Coronary artery (tissue), 2 donors: Measurements from ENCODE around the gene UBE2Q1.

Experiments
- DNase-seq: peaks from one replicate; pipeline ENCODE4 v3.0.0-alpha.2; 2017; ENCODE audit warnings: low spot score
- H3K27ac ChIP-seq, 2 donors: fragments of 200-600 bp; sonication (generic); one replicate each; pipeline ENCODE4 v1.5.1; 2016 to 2019
- H3K4me3 ChIP-seq: fragments of 200-600 bp; sonication (generic); 2 replicates; pipeline ENCODE4 v1.5.1; 2016; ENCODE audit warnings: mild to moderate bottlenecking, moderate library complexity
- CTCF ChIP-seq: fragments of 200-600 bp; sonication (generic); IDR thresholded peaks from one replicate; pipeline ENCODE4 v1.5.1; 2019; ENCODE audit warnings: antibody characterized with exemption

UBE2Q1 gene

GRCh38 chr1:154578058-154578418 lies 19.6 kb upstream of the UBE2Q1 start:
- Histone ChIP-seq H3K27ac (no peak overlapping the region), H3K4me3 (no peak overlapping the region)
- no peak for DNase-seq
- no peak for TF ChIP-seq CTCF

- TF ChIP-seq CTCF: no peak
- no peak for DNase-seq
- H3K4me3 ChIP-seq: no peak overlapping the region
- peak overlapping the region in 1 of 2 donors; percentile 28 for H3K27ac ChIP-seq
Observed at GRCh38 chr1:154577346-154578057, 19.0 kb upstream of the UBE2Q1 start.

- no peak for DNase-seq
- no peak for TF ChIP-seq CTCF
- H3K27ac ChIP-seq: no peak overlapping the region
- H3K4me3 ChIP-seq: no peak overlapping the region
Observed at GRCh38 chr1:154575951-154576566, 17.6 kb upstream of the UBE2Q1 start.

GRCh38 chr1:154575147-154575927 lies 16.9 kb upstream of the UBE2Q1 start:
- H3K27ac ChIP-seq: no peak overlapping the region
- no peak overlapping the region for H3K4me3 ChIP-seq
- peak; percentile 66 for DNase-seq
- no peak for TF ChIP-seq CTCF

GRCh38 chr1:154574716-154575115 lies 16.3 kb upstream of the UBE2Q1 start:
- Histone ChIP-seq H3K27ac (no peak overlapping the region), H3K4me3 (no peak overlapping the region)
- TF ChIP-seq CTCF: no peak
- no peak for DNase-seq

GRCh38 chr1:154573168-154573510 lies 14.7 kb upstream of the UBE2Q1 start:
- no peak for TF ChIP-seq CTCF
- Histone ChIP-seq H3K27ac (no peak overlapping the region), H3K4me3 (no peak overlapping the region)
- DNase-seq: no peak
